Sciatic nerve (tissue), 2 donors: ENCODE results near the gene PLCZ1. TPM values are rescaled to one million over a fixed set of nuclear protein-coding genes. Genes with fewer than 3 reads are reported as not detected.

Source experiments
- ATAC-seq: fragments of 200-7000 bp; cut with Tn5 transposase; one replicate; pipeline ENCODE4 v1.9.1; 2020; ENCODE audit warnings: mild to moderate bottlenecking, moderate library complexity
- DNase-seq: peaks from one replicate; pipeline ENCODE4 v3.0.0-alpha.2; 2020; ENCODE audit warnings: low spot score
- intact Hi-C: fragments of 100-400 bp; cut with DNase I; formaldehyde crosslinking; loops from one replicate; pipeline ENCODE4 v1.14.2; 2022
- total RNA-seq: library from RNA; stranded (reverse); fragmentation: NEBNext Ultra II Directional; extraction: Animal tissue kit (Norgen Biotek cat#: 25700); gene quantifications from one replicate; pipeline ENCODE4 v1.2.1, GENCODE V29; 2021
- donor health status: DM: no; HTN: no; CAD: no.
- donor health status: DM: no; HTN: no; CAD: no.

PLCZ1 gene
- total RNA-seq, 1 donor from 2014 or later: not detected

DNA sequence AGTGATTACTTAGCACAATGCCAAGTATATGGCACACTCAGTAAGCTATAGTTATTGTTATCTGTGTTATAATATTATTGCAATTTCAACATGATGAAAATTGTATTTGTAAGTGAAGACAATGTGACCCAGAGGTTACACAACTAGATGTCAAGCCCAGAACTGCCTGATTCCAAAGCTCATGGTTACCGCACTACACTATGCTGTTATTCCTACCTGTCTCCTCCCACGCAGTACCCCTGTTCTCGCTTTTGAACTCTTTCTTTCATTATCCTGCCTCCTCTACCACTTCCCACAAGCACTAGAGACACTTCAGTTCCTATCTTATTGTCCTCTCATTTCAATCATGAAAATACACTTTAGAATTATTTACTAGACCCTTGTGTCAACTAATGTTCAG is 93.2 kb downstream of the PLCZ1 start:
- intact Hi-C loops: no loop called here
- no peak for DNase-seq
- no peak for ATAC-seq

DNA sequence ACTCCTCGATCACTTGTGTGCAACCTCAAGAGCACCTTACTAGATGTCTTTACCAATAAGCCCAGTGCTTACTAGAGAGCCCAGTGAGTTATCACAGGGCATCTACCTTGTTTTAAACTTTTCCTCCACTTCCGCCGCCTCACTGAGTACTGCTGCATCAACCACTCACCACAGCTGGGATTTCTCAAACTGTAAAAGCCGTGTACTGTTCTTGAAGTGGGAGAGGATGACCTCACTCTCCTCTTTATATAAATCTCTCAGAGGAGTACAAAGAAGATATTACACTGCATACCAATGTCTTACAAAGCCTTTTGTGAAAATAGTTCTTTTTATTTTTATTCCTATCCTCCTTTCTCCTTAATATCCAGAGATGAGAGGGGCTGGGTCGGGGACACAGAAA is 94.1 kb downstream of the PLCZ1 start:
- DNase-seq: no peak
- intact Hi-C loops: no loop called here
- ATAC-seq: peak; percentile 58

DNA sequence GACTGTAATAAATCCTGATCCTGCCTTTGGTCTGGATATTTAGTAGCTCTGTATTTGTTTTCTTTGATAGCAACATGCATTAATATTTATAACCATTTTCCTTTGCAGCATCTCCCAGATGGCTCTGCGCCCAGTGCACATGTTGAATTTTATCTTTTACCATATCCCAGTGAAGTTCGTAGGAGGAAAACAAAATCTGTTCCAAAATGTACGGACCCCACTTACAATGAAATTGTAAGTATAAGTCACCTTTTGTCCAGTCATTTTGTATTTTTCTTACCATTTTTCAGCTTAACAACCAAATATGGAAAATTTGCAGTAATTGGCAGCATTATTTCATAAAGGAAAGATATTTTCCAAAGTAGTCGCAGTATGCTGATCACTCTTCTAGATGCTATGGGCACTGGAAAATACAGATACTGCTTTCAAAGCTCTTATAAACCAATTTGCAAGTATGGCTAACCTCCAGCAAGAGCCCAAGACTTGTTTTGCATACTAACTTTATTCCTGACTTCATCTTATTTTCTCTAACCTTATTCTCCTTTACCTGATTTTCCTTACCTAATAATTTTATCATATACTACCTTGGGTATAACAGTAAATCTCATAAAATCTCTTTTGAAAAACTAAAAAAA is 97.4 kb downstream of the PLCZ1 start:
- ATAC-seq (no peak), DNase-seq (no peak)
- intact Hi-C loops: no loop called here

DNA sequence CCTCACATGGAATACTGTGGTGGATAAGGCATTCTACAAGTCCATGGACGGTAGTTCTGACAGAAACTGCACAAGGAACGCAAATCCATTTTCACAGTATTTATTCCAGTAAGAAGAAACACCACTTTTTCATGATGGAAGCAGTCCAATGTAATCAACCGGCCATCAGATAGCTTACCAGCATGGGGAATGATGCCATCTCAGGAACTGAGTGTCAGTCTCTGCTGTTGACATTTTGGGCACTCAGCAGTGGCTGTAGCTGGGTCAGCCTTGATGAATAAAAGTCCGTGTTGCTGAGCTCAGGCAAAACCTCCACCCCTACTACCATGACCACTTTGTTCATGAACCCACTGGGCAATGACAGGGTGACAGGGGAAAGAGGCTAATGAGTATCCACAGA is 103.4 kb downstream of the PLCZ1 start:
- intact Hi-C loops: no loop called here
- ATAC-seq (no peak), DNase-seq (no peak)

Other genes starting within 250 kb of the PLCZ1 start
- not detected for gene CAPZA3, start 107 bp upstream of the PLCZ1 start, total RNA-seq